GM12864 (cell line): ENCODE data around the gene HEBP1.

Source experiments
- DNase-seq: peaks from one replicate; pipeline ENCODE4 v3.0.0-alpha.2; 2011; ENCODE audit warnings: low read depth
- H3K4me3 ChIP-seq: 2 replicates; pipeline ENCODE4 v1.5.1; 2011; ENCODE audit warnings: mild to moderate bottlenecking, low read depth, low read length, control low read depth
- TF ChIP-seq, protein P1 (sequence below): IDR thresholded peaks from 2 replicates; pipeline ENCODE4 v1.5.1; 2011; ENCODE audit warnings: low read depth, mild to moderate bottlenecking, moderate library complexity, low read length, control low read depth, inconsistent platforms; ENCODE audit errors: missing control alignments

The HEBP1 gene

DNA sequence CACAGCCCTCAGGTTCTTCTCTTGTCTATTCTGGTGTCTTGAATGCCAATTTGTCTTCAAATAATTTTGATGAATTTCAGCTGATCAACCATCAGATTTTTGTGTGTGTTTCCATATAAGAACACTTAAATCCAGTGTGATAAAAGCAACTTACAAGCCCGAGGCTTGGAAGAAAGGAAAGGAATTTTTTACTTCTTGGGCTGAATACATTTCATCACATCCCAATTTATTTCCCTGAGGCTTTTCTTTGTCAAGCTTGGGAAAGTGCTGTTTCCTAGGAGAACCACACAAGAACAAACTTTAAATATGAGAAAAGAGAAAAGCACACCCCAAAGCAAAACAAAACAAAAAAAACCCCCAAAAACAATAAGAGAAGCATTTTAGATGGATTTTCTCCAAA lies 74.7 kb downstream of the HEBP1 start:
- no peak for DNase-seq

More for the DNA sequence above, 74.7 kb downstream of the HEBP1 start:
- H3K4me3 ChIP-seq: no peak overlapping the region
- TF ChIP-seq, protein P1, sequence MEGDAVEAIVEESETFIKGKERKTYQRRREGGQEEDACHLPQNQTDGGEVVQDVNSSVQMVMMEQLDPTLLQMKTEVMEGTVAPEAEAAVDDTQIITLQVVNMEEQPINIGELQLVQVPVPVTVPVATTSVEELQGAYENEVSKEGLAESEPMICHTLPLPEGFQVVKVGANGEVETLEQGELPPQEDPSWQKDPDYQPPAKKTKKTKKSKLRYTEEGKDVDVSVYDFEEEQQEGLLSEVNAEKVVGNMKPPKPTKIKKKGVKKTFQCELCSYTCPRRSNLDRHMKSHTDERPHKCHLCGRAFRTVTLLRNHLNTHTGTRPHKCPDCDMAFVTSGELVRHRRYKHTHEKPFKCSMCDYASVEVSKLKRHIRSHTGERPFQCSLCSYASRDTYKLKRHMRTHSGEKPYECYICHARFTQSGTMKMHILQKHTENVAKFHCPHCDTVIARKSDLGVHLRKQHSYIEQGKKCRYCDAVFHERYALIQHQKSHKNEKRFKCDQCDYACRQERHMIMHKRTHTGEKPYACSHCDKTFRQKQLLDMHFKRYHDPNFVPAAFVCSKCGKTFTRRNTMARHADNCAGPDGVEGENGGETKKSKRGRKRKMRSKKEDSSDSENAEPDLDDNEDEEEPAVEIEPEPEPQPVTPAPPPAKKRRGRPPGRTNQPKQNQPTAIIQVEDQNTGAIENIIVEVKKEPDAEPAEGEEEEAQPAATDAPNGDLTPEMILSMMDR: no peak
